ENCODE results near the gene CROCC2. TPM values are rescaled to one million over a fixed set of nuclear protein-coding genes. Genes with fewer than 3 reads are reported as not detected.
A peak's percentile ranks its signal among the peaks of the same experiment; 100 is the strongest.

The CROCC2 gene
- total and polyA plus RNA-seq, 12 donors, result 0.07 to 0.65 (median 0.28) TPM; not detected in 6

- H3K4me3 ChIP-seq, result no peak overlapping the region
- peak in 1 of 7 donors; percentile 35 for DNase-seq
- H3K27me3 ChIP-seq, result no peaks in the 10 kb centered on the region
- 91 to 98% (median 93%) methylated on average over 7 to 8 of the region's 8 CpGs for WGBS, 4 donors
- TF ChIP-seq POLR2A (IDR thresholded peaks at IDR 0.05), result no peak
- TF ChIP-seq CTCF (IDR thresholded peaks at IDR 0.05), result no peak
- no peak overlapping the region for H3K27ac ChIP-seq
- intact Hi-C loops (cut with DNase I), result no loop called here
- H3K36me3 ChIP-seq (replicated peaks in 1 of 2), result no peaks in the 10 kb centered on the region
- no peaks in the 10 kb centered on the region for H3K4me1 ChIP-seq (replicated peaks in 1 of 2)
- peaks cover 0 to 6% (median 4%) of the 10 kb centered on the region in 3 donors for H3K9me3 ChIP-seq (replicated peaks in 1 of 3)
Measured at GRCh38 chr2:241020629-241021190, 114.6 kb downstream of the CROCC2 start.

- intact Hi-C loops (cut with DNase I), result no loop called here
- no peaks in the 10 kb centered on the region for H3K27me3 ChIP-seq
- peaks cover 0 to 11% (median 4%) of the 10 kb centered on the region in 3 donors for H3K9me3 ChIP-seq (replicated peaks in 1 of 3)
- no peaks in the 10 kb centered on the region for H3K4me1 ChIP-seq (replicated peaks in 1 of 2)
- 33 to 65% (median 48%) methylated on average over 1 of the region's 1 CpG for WGBS, 4 donors
- no peaks in the 10 kb centered on the region for H3K36me3 ChIP-seq (replicated peaks in 1 of 2)
- H3K4me3 ChIP-seq, result no peak overlapping the region
- no peak for TF ChIP-seq POLR2A (IDR thresholded peaks at IDR 0.05)
- TF ChIP-seq CTCF (IDR thresholded peaks at IDR 0.05), result no peak
- H3K27ac ChIP-seq, result no peak overlapping the region
- DNase-seq, result no peak
Measured at GRCh38 chr2:241025639-241026038, 119.5 kb downstream of the CROCC2 start.

GRCh38 chr2:241029599-241030332 lies 123.6 kb downstream of the CROCC2 start:
- H3K27ac ChIP-seq, result no peak overlapping the region
- H3K4me1 ChIP-seq (replicated peaks in 1 of 2), result no peaks in the 10 kb centered on the region
- intact Hi-C loops (cut with DNase I), result no loop called here
- peaks cover 0 to 11% (median 4%) of the 10 kb centered on the region in 3 donors for H3K9me3 ChIP-seq (replicated peaks in 1 of 3)
- 87 to 95% (median 91%) methylated on average over 3 to 17 of the region's 17 CpGs for WGBS, 4 donors
- H3K27me3 ChIP-seq, result no peaks in the 10 kb centered on the region
- no peak for TF ChIP-seq POLR2A (IDR thresholded peaks at IDR 0.05)
- TF ChIP-seq CTCF (IDR thresholded peaks at IDR 0.05), result no peak
- peak in 1 of 7 donors; percentile 33 for DNase-seq
- no peak overlapping the region for H3K4me3 ChIP-seq
- no peaks in the 10 kb centered on the region for H3K36me3 ChIP-seq (replicated peaks in 1 of 2)

- Histone ChIP-seq H3K9me3 (replicated peaks in 1 of 3) (peaks cover 0 to 10% (median 3%) of the 10 kb centered on the region in 3 donors), H3K36me3 (replicated peaks in 1 of 2) (no peaks in the 10 kb centered on the region), H3K4me3 (no peak overlapping the region), H3K27me3 (no peaks in the 10 kb centered on the region), H3K27ac (no peak overlapping the region), H3K4me1 (replicated peaks in 1 of 2) (no peaks in the 10 kb centered on the region)
- peak in 1 of 7 donors; percentile 33 for DNase-seq
- WGBS, 4 donors, result 95 to 97% (median 96%) methylated on average over 15 of the region's 15 CpGs; no CpG with 5 or more reads in 1 of the 4 donors
- TF ChIP-seq POLR2A (IDR thresholded peaks at IDR 0.05) (no peak), CTCF (IDR thresholded peaks at IDR 0.05) (no peak)
- intact Hi-C loops (cut with DNase I), result no loop called here
Measured at GRCh38 chr2:241030333-241030680, 124.2 kb downstream of the CROCC2 start.
